Measurements from ENCODE around the gene TRMT112. TPM values are rescaled to one million over a fixed set of nuclear protein-coding genes. Genes with fewer than 3 reads are reported as not detected.

Gene TRMT112
- total and polyA plus RNA-seq, 2 experiments from 2014 or later: 298 to 927 TPM

GRCh38 chr11:64303109-64304031 is 14.0 kb downstream of the TRMT112 start:
- H3K27ac Mint-ChIP-seq: no peak overlapping the region
- Histone ChIP-seq H3K36me3 (ENCODE audit: insufficient read depth) (no peaks in the 10 kb centered on the region), H3K9me2 (ENCODE audit: insufficient read depth) (no peaks in the 10 kb centered on the region), H3K4me2 (peak overlapping the region; percentile 96), H3K4me3 (peak overlapping the region; percentile 80; the same call in 1 of the 2 replicates), H3K4me1 (ENCODE audit: insufficient read depth) (peaks cover 13% of the 10 kb centered on the region; the same call in 1 of the 2 replicates), H3K79me2 (replicated peaks; ENCODE audit: insufficient read depth) (peaks cover 18% of the 10 kb centered on the region), H3K27ac (ENCODE audit: low read depth) (no peak overlapping the region), H3K27me3 (ENCODE audit: insufficient read depth) (peaks cover 50% of the 10 kb centered on the region), H2AFZ (no peak overlapping the region), H3F3A (replicated peaks; ENCODE audit: low read depth) (peaks cover 15% of the 10 kb centered on the region), H4K20me1 (replicated peaks; ENCODE audit: insufficient read depth) (peaks cover 3% of the 10 kb centered on the region; the same call in 1 of the 2 replicates)
- TF ChIP-seq CREB1 (CRISPR knock-in tag; IDR thresholded peaks at IDR 0.05; ENCODE audit: low read depth): no peak
- H3K4me3 Mint-ChIP-seq: peak overlapping the region; percentile 90; the same call in 1 of the 3 replicates
- H3K4me1 Mint-ChIP-seq: peaks cover 17% of the 10 kb centered on the region
- H3K27me3 Mint-ChIP-seq (ENCODE audit: insufficient read depth, low read depth, poor library complexity): peaks cover 55% of the 10 kb centered on the region
- ATAC-seq (no peak), DNase-seq (ENCODE audit: low spot score) (no peak)
- H3K36me3 Mint-ChIP-seq (ENCODE audit: low read depth): peaks cover 6% of the 10 kb centered on the region; the same call in 2 of the 3 replicates
- no peaks in the 10 kb centered on the region; the same call in 2 of the 3 replicates for H3K9me3 Mint-ChIP-seq

- H3K79me2 ChIP-seq (replicated peaks; ENCODE audit: insufficient read depth): no peaks in the 10 kb centered on the region
- H4K20me1 ChIP-seq (replicated peaks; ENCODE audit: insufficient read depth): peaks cover 16% of the 10 kb centered on the region; the same call in 1 of the 2 replicates
- H3K27ac Mint-ChIP-seq: no peak within 1 kb of the TSS
- no peaks in the 10 kb centered on the region; the same call in 2 of the 3 replicates for H3K9me3 Mint-ChIP-seq
- H3F3A ChIP-seq (replicated peaks; ENCODE audit: low read depth): peaks cover 25% of the 10 kb centered on the region
- H3K27me3 Mint-ChIP-seq (ENCODE audit: insufficient read depth, low read depth, poor library complexity): peaks cover 82% of the 10 kb centered on the region
- ATAC-seq (peak; percentile 14), DNase-seq (ENCODE audit: low spot score) (peak; percentile 81)
- TF ChIP-seq POLR2AphosphoS5 (IDR thresholded peaks at IDR 0.05; ENCODE audit: low read depth) (no peak), EZH2 (IDR thresholded peaks at IDR 0.05; ENCODE audit: low read depth, unreplicated experiment) (peak; percentile 40)
- H3K27me3 ChIP-seq (ENCODE audit: insufficient read depth): peaks cover 83% of the 10 kb centered on the region
- H3K36me3 Mint-ChIP-seq (ENCODE audit: low read depth): no peaks in the 10 kb centered on the region
- H3K4me3 ChIP-seq: peak within 1 kb of the TSS; percentile 56
- peak within 1 kb of the TSS; percentile 73 for H3K4me3 Mint-ChIP-seq
- peaks cover 12% of the 10 kb centered on the region; the same call in 1 of the 2 replicates for H3K4me1 ChIP-seq (ENCODE audit: insufficient read depth)
- no peaks in the 10 kb centered on the region for H3K9me2 ChIP-seq (ENCODE audit: insufficient read depth)
- H3K4me1 Mint-ChIP-seq: peaks cover 19% of the 10 kb centered on the region
- peak within 1 kb of the TSS; percentile 97 for H2AFZ ChIP-seq
- H3K4me2 ChIP-seq: peak within 1 kb of the TSS; percentile 81
- H3K36me3 ChIP-seq (ENCODE audit: insufficient read depth): no peaks in the 10 kb centered on the region
- H3K27ac ChIP-seq (ENCODE audit: low read depth): no peak within 1 kb of the TSS
Measured at GRCh38 chr11:64299847-64300648, 17.3 kb downstream of the TRMT112 start, which contains the start of gene CATSPERZ. Gene CATSPERZ, plus strand, starts transcription at chr11:64300358. Its CDS starts 53 bp downstream, at chr11:64300411.

- Histone ChIP-seq H3K4me1 (ENCODE audit: insufficient read depth) (peaks cover 12% of the 10 kb centered on the region; the same call in 1 of the 2 replicates), H3K4me2 (peak overlapping the region; percentile 81), H3K27me3 (ENCODE audit: insufficient read depth) (peaks cover 92% of the 10 kb centered on the region), H4K20me1 (replicated peaks; ENCODE audit: insufficient read depth) (peaks cover 16% of the 10 kb centered on the region; the same call in 1 of the 2 replicates), H2AFZ (no peak overlapping the region; the same call in 1 of the 2 replicates), H3K9me2 (ENCODE audit: insufficient read depth) (no peaks in the 10 kb centered on the region), H3K4me3 (peak overlapping the region; percentile 56), H3K36me3 (ENCODE audit: insufficient read depth) (no peaks in the 10 kb centered on the region), H3K27ac (ENCODE audit: low read depth) (no peak overlapping the region), H3F3A (replicated peaks; ENCODE audit: low read depth) (peaks cover 20% of the 10 kb centered on the region), H3K79me2 (replicated peaks; ENCODE audit: insufficient read depth) (no peaks in the 10 kb centered on the region)
- ATAC-seq (peak; percentile 2; the same call in 2 of the 3 replicates), DNase-seq (ENCODE audit: low spot score) (peak; percentile 40)
- no peaks in the 10 kb centered on the region; the same call in 2 of the 3 replicates for H3K9me3 Mint-ChIP-seq
- H3K27me3 Mint-ChIP-seq (ENCODE audit: insufficient read depth, low read depth, poor library complexity): peaks cover 83% of the 10 kb centered on the region
- no peaks in the 10 kb centered on the region for H3K36me3 Mint-ChIP-seq (ENCODE audit: low read depth)
- H3K27ac Mint-ChIP-seq: no peak overlapping the region
- H3K4me3 Mint-ChIP-seq: peak overlapping the region; percentile 64
- H3K4me1 Mint-ChIP-seq: peaks cover 16% of the 10 kb centered on the region
- TF ChIP-seq ETS1 (IDR thresholded peaks at IDR 0.05): no peak
- no peak for TF ChIP-seq POLR2AphosphoS5 (IDR thresholded peaks at IDR 0.05; ENCODE audit: low read depth)
Measured at GRCh38 chr11:64298966-64299846, 18.2 kb downstream of the TRMT112 start.

Data from GM23338 (cell line).